BE2C (cell line): ENCODE data around the gene TMBIM4. TPM values are rescaled to one million over a fixed set of nuclear protein-coding genes. Genes with fewer than 3 reads are reported as not detected.
"Not testable (repeated sequence)": the region's sequence is repeated elsewhere in the genome, so short reads cannot be mapped to it uniquely, and the experiment has no call there.

Experiments used
- DNase-seq: peaks from one replicate; pipeline ENCODE4 v3.0.0-alpha.2; 2020
- H3K27me3 ChIP-seq: fragments of 250-450 bp; sonication (Bioruptor Pico); 2 replicates; pipeline ENCODE4 v1.5.1; 2020; ENCODE audit warnings: mild to moderate bottlenecking
- H3K36me3 ChIP-seq: fragments of 250-450 bp; sonication (Bioruptor Pico); 2 replicates; pipeline ENCODE4 v1.5.1; 2020; ENCODE audit warnings: mild to moderate bottlenecking
- H3K4me1 ChIP-seq: fragments of 250-450 bp; sonication (Bioruptor Pico); 2 replicates; pipeline ENCODE4 v1.5.1; 2020
- H3K4me3 ChIP-seq: 2 replicates; pipeline ENCODE4 v1.5.1; 2011; ENCODE audit warnings: low read depth, low read length
- H3K9me3 ChIP-seq: fragments of 250-450 bp; sonication (Bioruptor Pico); 2 replicates; pipeline ENCODE4 v1.5.1; 2020
- polyA plus RNA-seq: library from polyadenylated mRNA; unstranded; fragments of >200 nt; gene quantifications from one replicate; pipeline ENCODE4 v1.2.1, GENCODE V29; 2012; ENCODE audit warnings: low read depth, missing spikeins; ENCODE audit not compliant: insufficient read length, insufficient read depth
- TF ChIP-seq, protein P1 (sequence below): IDR thresholded peaks from 2 replicates; pipeline ENCODE4 v1.5.1; 2012; ENCODE audit warnings: mild to moderate bottlenecking, low read depth, low read length

TMBIM4 gene, protein sequence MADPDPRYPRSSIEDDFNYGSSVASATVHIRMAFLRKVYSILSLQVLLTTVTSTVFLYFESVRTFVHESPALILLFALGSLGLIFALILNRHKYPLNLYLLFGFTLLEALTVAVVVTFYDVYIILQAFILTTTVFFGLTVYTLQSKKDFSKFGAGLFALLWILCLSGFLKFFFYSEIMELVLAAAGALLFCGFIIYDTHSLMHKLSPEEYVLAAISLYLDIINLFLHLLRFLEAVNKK
- polyA plus RNA-seq, result 34.8 TPM

DNA sequence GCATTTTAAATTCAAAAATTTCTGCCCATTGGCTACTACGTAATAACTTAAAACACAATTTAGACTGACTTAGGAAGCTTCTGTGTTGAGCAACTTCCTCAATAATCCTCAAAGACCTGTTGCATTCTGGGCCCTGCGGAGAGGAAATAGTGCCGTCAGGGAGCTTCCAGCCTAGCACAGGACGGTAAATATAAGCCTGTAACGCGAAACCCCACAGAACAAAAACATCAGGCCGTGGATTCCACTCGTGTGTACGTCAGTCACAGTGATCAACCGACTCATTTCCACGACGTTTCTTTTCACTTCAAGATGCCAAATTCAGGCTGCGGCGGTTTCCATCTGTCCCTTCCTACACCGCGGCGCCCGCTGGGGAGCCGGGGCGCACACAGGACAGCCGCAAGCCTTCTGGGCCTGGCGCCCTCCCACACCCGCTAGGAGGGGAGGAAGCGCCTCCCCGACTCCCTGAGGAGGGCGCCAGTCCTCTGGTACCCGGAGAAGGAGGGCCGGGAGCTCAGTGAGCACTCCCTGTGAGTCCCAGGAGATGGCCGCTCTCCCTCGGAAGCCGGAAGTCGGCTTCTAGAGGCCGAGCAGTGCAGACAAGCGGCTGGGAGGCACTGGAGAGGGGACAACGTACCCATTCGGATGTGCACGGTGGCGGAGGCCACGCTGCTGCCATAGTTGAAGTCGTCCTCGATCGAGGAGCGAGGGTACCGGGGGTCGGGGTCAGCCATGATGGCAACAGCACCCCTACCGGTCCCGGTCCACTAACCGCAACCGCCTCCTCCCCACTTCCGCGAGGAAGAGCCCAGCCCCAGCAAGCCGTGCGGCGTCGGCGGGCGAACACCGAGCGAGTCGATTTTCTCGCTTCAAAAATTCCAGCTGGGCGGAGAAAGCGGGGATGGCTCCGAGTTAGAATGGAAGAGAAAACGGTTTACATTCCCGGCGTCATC is at the start of gene TMBIM4:
TSS of gene TMBIM4 (minus strand) at position 776 of the 950 bp plus-strand sequence. CDS start at position 731, 45 bp downstream.
- peak; percentile 93 for DNase-seq
- H3K27me3 ChIP-seq, result no peaks in the 10 kb centered on the region
- H3K36me3 ChIP-seq, result no peaks in the 10 kb centered on the region
- no peaks in the 10 kb centered on the region for H3K9me3 ChIP-seq
- H3K4me3 ChIP-seq, result peak within 1 kb of the TSS; percentile 64
- TF ChIP-seq, protein P1, sequence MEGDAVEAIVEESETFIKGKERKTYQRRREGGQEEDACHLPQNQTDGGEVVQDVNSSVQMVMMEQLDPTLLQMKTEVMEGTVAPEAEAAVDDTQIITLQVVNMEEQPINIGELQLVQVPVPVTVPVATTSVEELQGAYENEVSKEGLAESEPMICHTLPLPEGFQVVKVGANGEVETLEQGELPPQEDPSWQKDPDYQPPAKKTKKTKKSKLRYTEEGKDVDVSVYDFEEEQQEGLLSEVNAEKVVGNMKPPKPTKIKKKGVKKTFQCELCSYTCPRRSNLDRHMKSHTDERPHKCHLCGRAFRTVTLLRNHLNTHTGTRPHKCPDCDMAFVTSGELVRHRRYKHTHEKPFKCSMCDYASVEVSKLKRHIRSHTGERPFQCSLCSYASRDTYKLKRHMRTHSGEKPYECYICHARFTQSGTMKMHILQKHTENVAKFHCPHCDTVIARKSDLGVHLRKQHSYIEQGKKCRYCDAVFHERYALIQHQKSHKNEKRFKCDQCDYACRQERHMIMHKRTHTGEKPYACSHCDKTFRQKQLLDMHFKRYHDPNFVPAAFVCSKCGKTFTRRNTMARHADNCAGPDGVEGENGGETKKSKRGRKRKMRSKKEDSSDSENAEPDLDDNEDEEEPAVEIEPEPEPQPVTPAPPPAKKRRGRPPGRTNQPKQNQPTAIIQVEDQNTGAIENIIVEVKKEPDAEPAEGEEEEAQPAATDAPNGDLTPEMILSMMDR, result peak; percentile 50
- H3K4me1 ChIP-seq, result no peaks in the 10 kb centered on the region

DNA sequence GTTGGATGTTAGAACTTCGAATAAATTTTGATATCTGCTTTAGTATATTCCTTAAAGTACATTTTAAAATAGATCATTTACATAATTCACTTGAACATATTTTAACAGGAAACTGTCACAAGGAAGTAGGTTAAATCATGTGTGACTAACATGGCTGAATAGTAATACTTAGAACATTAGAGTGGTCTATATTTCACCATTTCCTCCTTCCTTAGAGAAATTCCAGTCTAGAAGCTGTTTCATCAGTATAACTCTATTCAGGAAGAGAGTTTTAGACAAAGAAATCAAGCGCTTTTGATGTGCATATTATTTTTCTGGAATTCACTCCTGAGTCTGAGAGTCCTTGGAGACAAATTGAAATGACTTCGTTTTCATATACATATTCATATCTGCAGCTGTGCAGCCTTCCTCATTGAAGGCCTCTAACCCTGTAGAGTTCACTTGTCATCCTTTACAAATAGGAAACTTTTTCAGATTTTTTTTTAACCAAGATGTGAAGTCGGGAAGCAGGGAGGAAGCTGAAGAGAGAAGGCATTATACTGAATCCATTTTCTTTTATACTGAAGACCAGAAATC is 47.6 kb upstream of the TMBIM4 start:
- H3K9me3 ChIP-seq, result no peaks in the 10 kb centered on the region
- H3K27me3 ChIP-seq, result 0 out of 2 replicates have a peak, but pooled peaks cover 3% of the 10 kb centered on the region
- H3K4me1 ChIP-seq, result no peaks in the 10 kb centered on the region
- TF ChIP-seq, protein P1, result no peak
- no peak overlapping the region for H3K4me3 ChIP-seq
- no peak for DNase-seq
- no peaks in the 10 kb centered on the region for H3K36me3 ChIP-seq

DNA sequence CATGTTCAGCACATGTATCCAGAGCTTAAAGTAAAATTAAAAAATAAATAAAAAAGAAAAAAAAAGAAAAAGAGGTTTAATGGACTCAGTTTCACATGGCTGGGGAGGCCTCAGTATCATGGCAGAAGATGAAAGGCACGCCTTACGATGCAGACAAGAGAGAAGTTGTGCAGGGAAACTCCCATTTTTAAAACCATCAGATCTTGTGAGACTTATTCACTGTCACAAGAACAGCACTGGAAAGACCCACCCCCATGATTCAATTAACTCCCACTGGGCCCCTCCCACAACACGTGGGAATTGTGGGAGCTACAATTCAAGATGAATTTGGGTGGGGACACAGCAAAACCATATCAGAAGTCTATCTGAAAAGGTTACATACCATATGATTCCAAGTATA is 43.2 kb upstream of the TMBIM4 start:
- H3K36me3 ChIP-seq, H3K27me3 ChIP-seq, DNase-seq, H3K4me3 ChIP-seq, H3K9me3 ChIP-seq, H3K4me1 ChIP-seq: not testable (repeated sequence)

DNA sequence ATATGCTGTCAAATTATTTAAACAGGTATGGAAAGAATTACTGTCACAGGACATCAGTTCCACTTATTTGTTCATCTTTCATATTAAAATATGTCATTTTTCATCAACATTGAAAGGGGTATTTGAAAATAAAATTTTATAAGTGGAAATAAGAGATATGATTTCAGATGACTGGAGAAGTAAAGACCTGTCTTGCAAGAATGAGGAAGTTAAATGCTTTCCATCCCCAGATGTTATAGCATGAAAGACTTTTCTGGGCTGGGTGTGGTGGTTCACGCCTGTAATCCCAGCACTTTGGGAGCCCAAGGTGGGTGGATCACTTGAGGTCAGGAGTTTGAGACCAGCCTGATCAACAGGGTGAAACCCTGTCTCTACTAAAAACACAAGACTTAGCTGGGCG is 41.8 kb upstream of the TMBIM4 start:
- DNase-seq, H3K4me1 ChIP-seq, H3K36me3 ChIP-seq, H3K27me3 ChIP-seq, H3K4me3 ChIP-seq, H3K9me3 ChIP-seq: not testable (repeated sequence)

DNA sequence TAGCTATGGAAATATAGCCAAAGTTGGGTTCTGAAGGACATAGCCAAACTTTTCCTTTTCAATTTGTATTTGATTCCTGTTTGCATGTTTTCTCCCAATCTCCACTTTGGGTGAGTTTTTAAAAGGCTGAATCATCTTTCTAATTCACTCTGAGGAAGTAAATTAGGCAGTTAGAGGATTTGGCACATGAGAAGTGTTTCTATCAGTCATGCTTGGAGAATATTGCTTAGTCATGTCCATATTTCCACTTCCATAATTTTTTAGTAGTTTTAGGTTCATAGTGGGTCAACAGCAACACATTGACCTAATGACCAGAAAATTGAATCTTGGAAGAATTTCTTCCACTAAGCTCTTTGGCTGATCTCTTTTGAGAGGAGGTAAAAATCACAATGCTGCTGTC is 41.0 kb upstream of the TMBIM4 start:
- Histone ChIP-seq H3K4me1 (no peaks in the 10 kb centered on the region), H3K36me3 (no peaks in the 10 kb centered on the region), H3K27me3 (peaks cover 12% of the 10 kb centered on the region), H3K4me3 (no peak overlapping the region), H3K9me3 (no peaks in the 10 kb centered on the region)
- TF ChIP-seq, protein P1, result no peak
- DNase-seq, result no peak

DNA sequence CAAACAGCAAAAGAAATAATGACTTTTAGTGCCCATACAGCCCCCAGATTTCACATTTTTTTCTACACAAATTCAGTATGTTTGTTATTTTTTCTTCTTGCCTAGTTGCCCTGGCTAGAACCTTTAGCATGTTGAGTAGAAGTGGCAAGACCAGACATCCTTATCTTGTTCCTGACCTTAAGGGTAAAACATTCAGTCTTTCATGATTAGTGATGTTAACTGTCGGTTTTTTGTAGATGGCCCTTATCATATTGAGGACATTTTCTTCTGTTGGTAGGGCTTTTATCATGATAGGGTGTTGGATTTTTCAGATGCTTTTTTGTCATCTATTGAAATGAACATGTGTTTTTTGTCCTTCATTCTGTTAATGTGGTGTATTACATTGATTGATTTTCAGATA is 36.3 kb upstream of the TMBIM4 start:
- TF ChIP-seq, protein P1, result no peak
- Histone ChIP-seq H3K4me3 (no peak overlapping the region), H3K9me3 (no peaks in the 10 kb centered on the region), H3K4me1 (no peaks in the 10 kb centered on the region), H3K36me3 (no peaks in the 10 kb centered on the region), H3K27me3 (peaks cover 13% of the 10 kb centered on the region)
- DNase-seq, result no peak

DNA sequence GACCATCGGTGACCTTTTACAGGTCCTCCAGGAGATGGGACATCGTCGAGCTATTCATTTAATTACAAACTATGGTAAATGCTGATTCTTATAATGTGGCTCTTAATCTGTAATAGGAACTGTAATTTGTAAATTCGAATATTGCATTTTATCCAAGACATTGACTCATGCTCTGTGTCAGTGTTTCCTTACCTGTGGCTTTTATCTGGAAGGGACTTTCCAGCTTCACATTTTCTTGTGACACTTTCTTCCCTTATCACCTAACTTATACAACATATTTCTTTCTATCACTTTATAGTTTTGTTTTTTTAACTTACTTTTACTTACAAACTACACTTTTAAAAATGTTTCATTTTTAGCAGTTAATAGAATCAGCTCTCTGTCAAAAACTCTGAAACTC is 34.0 kb upstream of the TMBIM4 start:
- H3K27me3 ChIP-seq, result peaks cover 13% of the 10 kb centered on the region
- no peak for DNase-seq

More for the DNA sequence above, 34.0 kb upstream of the TMBIM4 start:
- Histone ChIP-seq H3K4me3 (no peak overlapping the region), H3K9me3 (no peaks in the 10 kb centered on the region), H3K4me1 (no peaks in the 10 kb centered on the region), H3K36me3 (no peaks in the 10 kb centered on the region)
- TF ChIP-seq, protein P1, result no peak
